Measurements from ENCODE around the gene HOMER1. TPM values are rescaled to one million over a fixed set of nuclear protein-coding genes. Genes with fewer than 3 reads are reported as not detected.
"Not testable (repeated sequence)": the region's sequence is repeated elsewhere in the genome, so short reads cannot be mapped to it uniquely, and the experiment has no call there.

HOMER1 gene
- total RNA-seq, 1 experiment from 2014 or later, result 17.2 TPM

DNA sequence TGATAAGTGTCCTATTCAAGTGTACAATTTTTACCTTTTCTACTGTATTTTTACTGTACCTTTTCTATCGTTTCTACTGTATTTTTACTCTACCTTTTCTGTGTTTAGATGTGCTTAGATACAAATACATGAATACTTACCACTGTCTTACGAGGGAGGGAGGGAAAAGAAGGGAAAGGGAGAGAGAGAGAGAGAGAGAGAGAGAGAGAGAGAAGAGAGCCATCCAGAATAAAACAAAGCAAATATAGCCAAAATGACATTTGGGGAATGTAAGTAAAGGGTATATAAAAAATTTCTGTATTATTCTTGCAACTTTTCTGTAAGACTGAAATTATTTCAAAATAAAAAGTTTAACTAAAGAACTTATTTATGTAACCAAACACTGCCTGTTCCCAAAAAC is 121.2 kb downstream of the HOMER1 start:
- TF ChIP-seq, protein P1, sequence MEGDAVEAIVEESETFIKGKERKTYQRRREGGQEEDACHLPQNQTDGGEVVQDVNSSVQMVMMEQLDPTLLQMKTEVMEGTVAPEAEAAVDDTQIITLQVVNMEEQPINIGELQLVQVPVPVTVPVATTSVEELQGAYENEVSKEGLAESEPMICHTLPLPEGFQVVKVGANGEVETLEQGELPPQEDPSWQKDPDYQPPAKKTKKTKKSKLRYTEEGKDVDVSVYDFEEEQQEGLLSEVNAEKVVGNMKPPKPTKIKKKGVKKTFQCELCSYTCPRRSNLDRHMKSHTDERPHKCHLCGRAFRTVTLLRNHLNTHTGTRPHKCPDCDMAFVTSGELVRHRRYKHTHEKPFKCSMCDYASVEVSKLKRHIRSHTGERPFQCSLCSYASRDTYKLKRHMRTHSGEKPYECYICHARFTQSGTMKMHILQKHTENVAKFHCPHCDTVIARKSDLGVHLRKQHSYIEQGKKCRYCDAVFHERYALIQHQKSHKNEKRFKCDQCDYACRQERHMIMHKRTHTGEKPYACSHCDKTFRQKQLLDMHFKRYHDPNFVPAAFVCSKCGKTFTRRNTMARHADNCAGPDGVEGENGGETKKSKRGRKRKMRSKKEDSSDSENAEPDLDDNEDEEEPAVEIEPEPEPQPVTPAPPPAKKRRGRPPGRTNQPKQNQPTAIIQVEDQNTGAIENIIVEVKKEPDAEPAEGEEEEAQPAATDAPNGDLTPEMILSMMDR (IDR thresholded peaks at IDR 0.05; ENCODE audit: unreplicated experiment), result no peak
- DNase-seq (ENCODE audit: unreplicated experiment), result no peak
- Mint-ChIP-seq H3K27ac (ENCODE audit: low read depth, unreplicated experiment) (no peak overlapping the region), H3K36me3 (ENCODE audit: insufficient read depth, unreplicated experiment) (peaks cover 21% of the 10 kb centered on the region), H3K4me3 (ENCODE audit: unreplicated experiment) (no peak overlapping the region), H3K27me3 (ENCODE audit: insufficient read depth, unreplicated experiment) (no peaks in the 10 kb centered on the region), H3K4me1 (ENCODE audit: insufficient read depth, unreplicated experiment) (no peaks in the 10 kb centered on the region), H3K9me3 (ENCODE audit: unreplicated experiment) (no peaks in the 10 kb centered on the region)
- CTCF ChIA-PET, result no interaction called here
- intact Hi-C loops (cut with micrococcal nuclease), result no loop called here
- BruUV-seq (replicated peaks), result no TSS peak
- POLR2A ChIA-PET, result interaction anchor here (1.3 kb wide), 1 partner anchor 10 kb away, joined by 3 read pairs; no protein-coding TSS in a partner anchor

DNA sequence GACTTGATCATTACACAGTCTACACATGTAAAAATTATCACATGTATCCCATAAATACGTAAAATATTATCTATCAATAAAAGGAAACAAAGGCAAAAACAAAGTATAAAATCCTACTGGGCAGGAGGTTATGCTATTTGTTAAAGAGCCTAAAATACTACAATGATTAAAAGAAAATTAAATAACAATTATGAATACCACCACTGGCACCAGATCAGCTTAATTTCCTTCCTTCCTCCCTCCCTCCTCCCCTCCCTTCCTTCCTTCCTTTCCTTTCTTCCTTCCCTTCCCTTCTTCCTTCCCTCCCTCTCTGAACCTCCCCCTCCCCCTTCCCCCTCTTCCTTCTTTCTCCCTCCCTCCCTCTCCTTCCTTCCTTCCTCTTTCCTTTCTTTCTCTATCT is 127.3 kb downstream of the HOMER1 start:
- no peak for DNase-seq (ENCODE audit: unreplicated experiment)
- no TSS peak for BruUV-seq (replicated peaks)
- Mint-ChIP-seq H3K4me3 (ENCODE audit: unreplicated experiment) (no peak overlapping the region), H3K27ac (ENCODE audit: low read depth, unreplicated experiment) (no peak overlapping the region), H3K9me3 (ENCODE audit: unreplicated experiment) (peaks cover 8% of the 10 kb centered on the region), H3K27me3 (ENCODE audit: insufficient read depth, unreplicated experiment) (no peaks in the 10 kb centered on the region), H3K36me3 (ENCODE audit: insufficient read depth, unreplicated experiment) (peaks cover 21% of the 10 kb centered on the region), H3K4me1 (ENCODE audit: insufficient read depth, unreplicated experiment) (no peaks in the 10 kb centered on the region)
- TF ChIP-seq, protein P1 (IDR thresholded peaks at IDR 0.05; ENCODE audit: unreplicated experiment), result no peak
- ChIA-PET CTCF (no interaction called here), POLR2A (no interaction called here)
- intact Hi-C loops (cut with micrococcal nuclease), result no loop called here

DNA sequence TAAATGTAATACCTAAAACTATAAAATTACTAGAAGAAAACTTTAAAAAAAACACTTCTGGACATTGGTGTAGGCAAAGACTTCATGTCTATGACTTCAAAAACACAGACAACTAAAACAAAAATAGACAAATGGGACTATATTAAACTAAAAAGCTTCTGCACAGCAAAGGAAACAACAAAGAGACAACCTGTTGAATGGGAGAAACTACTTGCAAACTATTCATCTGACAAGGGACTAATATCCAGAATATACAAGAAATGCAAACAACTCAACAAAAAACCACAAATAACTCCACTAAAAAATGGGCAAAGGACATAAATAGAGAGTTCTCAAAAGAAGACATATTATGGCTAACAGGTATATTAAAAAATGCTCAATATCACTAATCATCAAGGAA is 128.8 kb downstream of the HOMER1 start:
- DNase-seq (ENCODE audit: unreplicated experiment); H3K4me1 Mint-ChIP-seq (ENCODE audit: insufficient read depth, unreplicated experiment); BruUV-seq (replicated peaks); H3K4me3 Mint-ChIP-seq (ENCODE audit: unreplicated experiment); H3K27ac Mint-ChIP-seq (ENCODE audit: low read depth, unreplicated experiment); H3K9me3 Mint-ChIP-seq (ENCODE audit: unreplicated experiment); CTCF ChIA-PET; H3K27me3 Mint-ChIP-seq (ENCODE audit: insufficient read depth, unreplicated experiment); intact Hi-C loops (cut with micrococcal nuclease): not testable (repeated sequence)
- POLR2A ChIA-PET, result interaction anchor here (0.7 to 1.1 kb wide), 2 partner anchors 9 to 36 kb away, joined by 3 read pairs; no protein-coding TSS in a partner anchor
- peaks cover 15% of the 10 kb centered on the region for H3K36me3 Mint-ChIP-seq (ENCODE audit: insufficient read depth, unreplicated experiment)

DNA sequence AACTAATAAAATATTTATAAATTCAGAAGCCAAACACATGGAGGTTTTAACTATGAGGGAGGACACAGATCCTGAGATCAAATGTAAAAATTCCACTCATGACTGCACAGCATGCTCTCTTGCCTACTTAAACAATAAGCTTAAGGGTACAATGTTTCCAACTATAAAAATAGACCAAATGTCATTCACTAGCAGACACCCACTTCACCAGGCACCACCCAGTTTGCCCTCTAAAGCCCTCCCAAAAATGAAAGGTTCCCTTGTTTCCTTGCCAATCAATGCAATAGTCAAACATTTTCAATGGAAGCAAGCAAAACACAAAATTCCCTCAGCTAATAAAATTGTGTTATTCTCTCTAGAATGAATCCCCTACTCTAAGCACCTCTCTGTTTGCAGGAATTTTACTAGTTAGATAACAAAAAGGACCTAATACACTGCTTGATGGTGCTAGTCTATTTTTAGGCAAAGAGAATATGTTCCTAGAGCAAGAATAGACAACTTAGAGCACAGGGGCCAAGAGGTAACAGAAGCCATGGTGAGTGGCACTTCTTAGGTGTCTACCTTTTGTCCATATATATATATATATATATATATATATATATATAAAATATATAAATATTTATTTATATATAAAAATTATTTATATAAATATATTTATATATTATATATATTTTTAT is 135.3 kb downstream of the HOMER1 start:
- peaks cover 14% of the 10 kb centered on the region for H3K36me3 Mint-ChIP-seq (ENCODE audit: insufficient read depth, unreplicated experiment)
- ChIA-PET POLR2A (no interaction called here), CTCF (interaction anchor here (0.5 kb wide), 1 partner anchor 30 kb away, joined by 4 read pairs; no protein-coding TSS in a partner anchor)
- H3K4me3 Mint-ChIP-seq (ENCODE audit: unreplicated experiment), result no peak overlapping the region
- no peak for DNase-seq (ENCODE audit: unreplicated experiment)
- TF ChIP-seq, protein P1 (IDR thresholded peaks at IDR 0.05; ENCODE audit: unreplicated experiment), result no peak
- H3K9me3 Mint-ChIP-seq (ENCODE audit: unreplicated experiment), result peaks cover 8% of the 10 kb centered on the region
- BruUV-seq (replicated peaks), result no TSS peak
- intact Hi-C loops (cut with micrococcal nuclease), result no loop called here
- no peaks in the 10 kb centered on the region for H3K4me1 Mint-ChIP-seq (ENCODE audit: insufficient read depth, unreplicated experiment)
- no peak overlapping the region for H3K27ac Mint-ChIP-seq (ENCODE audit: low read depth, unreplicated experiment)
- H3K27me3 Mint-ChIP-seq (ENCODE audit: insufficient read depth, unreplicated experiment), result no peaks in the 10 kb centered on the region

Data from MCF 10A (cell line).